OCI-LY7 (cell line): ENCODE results near the gene ZNF729.

Source experiments
- CTCF ChIP-seq: fragments of 200-600 bp; sonication (generic); conservative IDR thresholded peaks from 2 replicates; pipeline ENCODE4 v1.5.1; 2014; ENCODE audit warnings: mild to moderate bottlenecking, antibody characterized with exemption, low read length, moderate library complexity, mixed read lengths
- EZH2phosphoT487 ChIP-seq: fragments of 200-600 bp; sonication (generic); IDR thresholded peaks from 2 replicates; pipeline ENCODE4 v1.6.1; 2018; ENCODE audit warnings: low read depth, borderline replicate concordance, mild to moderate bottlenecking, mixed run types, antibody characterized with exemption, low read length, moderate library complexity, mixed read lengths

GRCh38 chr19:22256856-22257255 lies 29.4 kb upstream of the ZNF729 start:
- TF ChIP-seq CTCF (no peak), EZH2phosphoT487 (no peak)
